Parathyroid adenoma (tissue), 2 donors: ENCODE measurements around the gene CXCR1.

ENCODE experiments used
- H2AFZ ChIP-seq: fragments of 300-600 bp; sonication (generic); one replicate; pipeline ENCODE4 v1.7.0; 2017; ENCODE audit warnings: antibody characterized with exemption, mild to moderate bottlenecking
- H3K27ac ChIP-seq: fragments of 300-600 bp; sonication (generic); one replicate; pipeline ENCODE4 v1.7.0; 2017
- H3K27me3 ChIP-seq: fragments of 300-600 bp; sonication (generic); one replicate; pipeline ENCODE4 v1.7.0; 2017; ENCODE audit warnings: low read length; ENCODE audit not compliant: control insufficient read depth, insufficient read depth
- H3K36me3 ChIP-seq: fragments of 300-600 bp; sonication (generic); one replicate; pipeline ENCODE4 v1.7.0; 2017; ENCODE audit warnings: low read length; ENCODE audit not compliant: control insufficient read depth, insufficient read depth
- H3K4me1 ChIP-seq: fragments of 300-600 bp; sonication (generic); one replicate; pipeline ENCODE4 v1.7.0; 2017; ENCODE audit warnings: control low read depth
- H3K4me2 ChIP-seq: fragments of 300-600 bp; sonication (generic); one replicate; pipeline ENCODE4 v1.7.0; 2017; ENCODE audit warnings: low read length
- H3K4me3 ChIP-seq: fragments of 300-600 bp; sonication (generic); one replicate; pipeline ENCODE4 v1.7.0; 2017; ENCODE audit warnings: low read depth, low read length
- H3K79me2 ChIP-seq: fragments of 300-600 bp; sonication (generic); one replicate; pipeline ENCODE4 v1.7.0; 2017; ENCODE audit warnings: control low read depth
- H3K9ac ChIP-seq: fragments of 300-600 bp; sonication (generic); one replicate; pipeline ENCODE4 v1.7.0; 2017; ENCODE audit warnings: mild to moderate bottlenecking
- H3K9me3 ChIP-seq: fragments of 300-600 bp; sonication (generic); one replicate; pipeline ENCODE4 v1.7.0; 2017; ENCODE audit warnings: low read length; ENCODE audit not compliant: control insufficient read depth
- TF ChIP-seq, protein P1 (sequence below): fragments of 300-600 bp; sonication (generic); IDR thresholded peaks from one replicate; pipeline ENCODE4 v1.7.0; 2017; ENCODE audit warnings: antibody characterized with exemption, mild to moderate bottlenecking
- donor health status: primary hyperparathyroidism.

The CXCR1 gene

DNA sequence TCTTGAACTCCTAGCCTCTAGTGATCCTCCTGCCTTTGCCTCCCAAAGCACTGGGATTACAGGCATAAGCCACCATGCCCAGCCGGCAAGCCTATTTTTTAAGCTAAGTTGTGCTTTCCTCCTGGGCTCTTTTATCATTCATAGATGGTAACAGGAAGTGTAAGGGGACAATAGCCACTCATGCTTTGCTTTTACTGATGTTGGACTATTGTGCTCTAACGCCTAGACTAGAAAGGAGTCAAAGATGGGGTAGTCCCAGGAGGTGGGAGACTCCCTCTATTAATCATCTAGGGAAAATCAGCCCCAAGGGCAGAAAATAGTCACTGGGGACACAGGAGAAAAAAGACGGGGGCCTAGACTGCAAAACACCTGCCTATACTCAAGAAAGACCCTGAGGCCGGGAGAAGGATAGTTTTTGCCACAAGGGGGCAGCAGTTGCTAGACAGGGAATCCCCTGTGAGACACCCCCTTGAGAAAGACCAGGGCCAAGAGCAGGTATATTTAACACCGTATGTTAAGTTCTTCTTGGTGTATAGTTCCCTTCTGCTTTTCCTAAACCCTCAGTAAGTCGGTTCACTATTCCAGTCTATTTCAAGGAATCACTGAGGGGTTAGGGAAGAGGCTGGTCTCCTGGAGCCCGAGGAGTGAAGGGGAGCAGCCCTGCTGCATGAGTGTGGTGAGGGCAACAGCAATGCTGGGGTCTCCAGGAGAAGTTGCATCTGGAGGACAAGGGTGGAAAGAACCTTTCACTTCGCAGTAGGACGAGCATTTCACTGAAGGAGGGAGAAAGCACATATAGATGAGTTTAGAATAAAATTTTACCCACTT, 2.1 kb upstream of the CXCR1 start:
- no peaks in the 10 kb centered on the region for H3K27me3 ChIP-seq
- H3K9ac ChIP-seq: no peak overlapping the region
- TF ChIP-seq, protein P1, sequence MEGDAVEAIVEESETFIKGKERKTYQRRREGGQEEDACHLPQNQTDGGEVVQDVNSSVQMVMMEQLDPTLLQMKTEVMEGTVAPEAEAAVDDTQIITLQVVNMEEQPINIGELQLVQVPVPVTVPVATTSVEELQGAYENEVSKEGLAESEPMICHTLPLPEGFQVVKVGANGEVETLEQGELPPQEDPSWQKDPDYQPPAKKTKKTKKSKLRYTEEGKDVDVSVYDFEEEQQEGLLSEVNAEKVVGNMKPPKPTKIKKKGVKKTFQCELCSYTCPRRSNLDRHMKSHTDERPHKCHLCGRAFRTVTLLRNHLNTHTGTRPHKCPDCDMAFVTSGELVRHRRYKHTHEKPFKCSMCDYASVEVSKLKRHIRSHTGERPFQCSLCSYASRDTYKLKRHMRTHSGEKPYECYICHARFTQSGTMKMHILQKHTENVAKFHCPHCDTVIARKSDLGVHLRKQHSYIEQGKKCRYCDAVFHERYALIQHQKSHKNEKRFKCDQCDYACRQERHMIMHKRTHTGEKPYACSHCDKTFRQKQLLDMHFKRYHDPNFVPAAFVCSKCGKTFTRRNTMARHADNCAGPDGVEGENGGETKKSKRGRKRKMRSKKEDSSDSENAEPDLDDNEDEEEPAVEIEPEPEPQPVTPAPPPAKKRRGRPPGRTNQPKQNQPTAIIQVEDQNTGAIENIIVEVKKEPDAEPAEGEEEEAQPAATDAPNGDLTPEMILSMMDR: peak; percentile 54
- H3K4me2 ChIP-seq: no peak overlapping the region
- no peak overlapping the region for H3K27ac ChIP-seq
- H3K36me3 ChIP-seq: no peaks in the 10 kb centered on the region
- H3K9me3 ChIP-seq: no peaks in the 10 kb centered on the region
- H3K4me1 ChIP-seq: no peaks in the 10 kb centered on the region
- H3K79me2 ChIP-seq: no peaks in the 10 kb centered on the region
- no peak overlapping the region for H3K4me3 ChIP-seq
- H2AFZ ChIP-seq: no peak overlapping the region

DNA sequence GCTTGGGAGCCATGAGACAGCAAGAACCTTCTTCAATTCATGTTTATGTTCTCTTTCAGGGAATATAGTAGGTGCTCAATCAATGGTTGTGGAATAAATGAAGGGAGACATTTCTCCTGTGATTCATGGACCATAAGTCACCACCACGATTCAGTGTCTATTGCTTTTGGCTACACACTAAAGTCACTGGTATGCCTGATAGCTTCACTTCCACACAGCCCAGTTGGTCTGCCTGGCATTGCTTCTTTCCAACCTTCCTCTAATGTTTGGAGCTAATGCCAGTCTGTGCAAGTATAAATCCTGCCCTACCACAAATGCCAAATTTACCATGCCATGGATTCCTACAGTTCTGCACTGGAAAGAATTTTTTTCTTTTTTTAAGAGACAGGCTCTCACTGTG, 1.3 kb upstream of the CXCR1 start:
- Histone ChIP-seq H3K36me3 (no peaks in the 10 kb centered on the region), H3K9ac (no peak overlapping the region), H3K4me3 (no peak overlapping the region), H3K27ac (no peak overlapping the region), H3K9me3 (no peaks in the 10 kb centered on the region), H2AFZ (no peak overlapping the region), H3K4me1 (no peaks in the 10 kb centered on the region), H3K27me3 (no peaks in the 10 kb centered on the region), H3K4me2 (no peak overlapping the region), H3K79me2 (no peaks in the 10 kb centered on the region)
- TF ChIP-seq, protein P1: no peak

- Histone ChIP-seq H3K9ac (no peak overlapping the region), H3K4me2 (no peak overlapping the region), H3K4me3 (no peak overlapping the region), H3K79me2 (no peaks in the 10 kb centered on the region), H3K27ac (no peak overlapping the region), H2AFZ (no peak overlapping the region), H3K9me3 (no peaks in the 10 kb centered on the region), H3K4me1 (no peaks in the 10 kb centered on the region), H3K27me3 (no peaks in the 10 kb centered on the region), H3K36me3 (no peaks in the 10 kb centered on the region)
- TF ChIP-seq, protein P1: no peak
Observed at GRCh38 chr2:218162814-218163213, 3.9 kb downstream of the CXCR1 start.

- no peak overlapping the region for H2AFZ ChIP-seq
- TF ChIP-seq, protein P1: no peak
- H3K4me3 ChIP-seq: no peak overlapping the region
- no peaks in the 10 kb centered on the region for H3K79me2 ChIP-seq
- no peak overlapping the region for H3K27ac ChIP-seq
- H3K4me2 ChIP-seq: no peak overlapping the region
- no peaks in the 10 kb centered on the region for H3K9me3 ChIP-seq
- H3K36me3 ChIP-seq: no peaks in the 10 kb centered on the region
- H3K4me1 ChIP-seq: no peaks in the 10 kb centered on the region
- no peaks in the 10 kb centered on the region for H3K27me3 ChIP-seq
- H3K9ac ChIP-seq: no peak overlapping the region
Observed at GRCh38 chr2:218161644-218162043, 5.1 kb downstream of the CXCR1 start.

GRCh38 chr2:218155953-218156479, 10.7 kb downstream of the CXCR1 start:
- Histone ChIP-seq H3K9me3 (no peaks in the 10 kb centered on the region), H3K4me1 (no peaks in the 10 kb centered on the region), H2AFZ (no peak overlapping the region), H3K79me2 (no peaks in the 10 kb centered on the region), H3K4me2 (no peak overlapping the region), H3K27me3 (no peaks in the 10 kb centered on the region), H3K4me3 (no peak overlapping the region), H3K36me3 (no peaks in the 10 kb centered on the region), H3K27ac (no peak overlapping the region), H3K9ac (no peak overlapping the region)
- TF ChIP-seq, protein P1: no peak
